Astrocyte (in vitro differentiated cells and primary cell): ENCODE measurements around the gene VWC2. TPM values are rescaled to one million over a fixed set of nuclear protein-coding genes. Genes with fewer than 3 reads are reported as not detected.
A peak's percentile ranks its signal among the peaks of the same experiment; 100 is the strongest.
"Not testable (repeated sequence)": the region's sequence is repeated elsewhere in the genome, so short reads cannot be mapped to it uniquely, and the experiment has no call there.

ENCODE experiments used
- DNase-seq: peaks from one replicate; pipeline ENCODE4 v3.0.0-alpha.2; 2010; ENCODE audit warnings: low read depth
- FAIRE-seq: peaks from 2 replicates; lab custom pipeline; 2011; peaks lifted over from hg19 to GRCh38; lab: Jason Lieb, UNC
- H2AFZ ChIP-seq: 2 replicates; pipeline ENCODE4 v1.6.0; 2012; ENCODE audit warnings: low read depth, low read length, inconsistent platforms
- H3K27ac ChIP-seq: 2 replicates; pipeline ENCODE4 v1.5.1; 2011; ENCODE audit warnings: low read depth, low read length, inconsistent platforms
- H3K27me3 ChIP-seq: 2 replicates; pipeline ENCODE4 v1.6.0; 2011; ENCODE audit warnings: low read length, inconsistent platforms; ENCODE audit not compliant: insufficient read depth
- H3K36me3 ChIP-seq: 2 replicates; pipeline ENCODE4 v1.5.1; 2011; ENCODE audit warnings: low read length, inconsistent platforms; ENCODE audit not compliant: insufficient read depth
- H3K4me1 ChIP-seq: 2 replicates; pipeline ENCODE4 v1.5.1; 2011; ENCODE audit warnings: low read length, inconsistent platforms; ENCODE audit not compliant: insufficient read depth
- H3K4me2 ChIP-seq: 2 replicates; pipeline ENCODE4 v1.6.0; 2012; ENCODE audit warnings: low read length, inconsistent platforms
- H3K4me3 ChIP-seq: 2 replicates; pipeline ENCODE4 v1.5.1; 2011; ENCODE audit warnings: low read depth, mild to moderate bottlenecking, low read length, inconsistent platforms; ENCODE audit not compliant: insufficient read depth
- H3K79me2 ChIP-seq: 2 replicates; pipeline ENCODE4 v1.6.0; 2012; ENCODE audit warnings: mild to moderate bottlenecking, low read length, inconsistent platforms; ENCODE audit not compliant: insufficient read depth
- H3K9ac ChIP-seq: 2 replicates; pipeline ENCODE4 v1.6.0; 2012; ENCODE audit warnings: mild to moderate bottlenecking, low read length, inconsistent platforms
- H3K9me3 ChIP-seq: 2 replicates; pipeline ENCODE4 v1.5.1; 2012; ENCODE audit warnings: low read depth, mild to moderate bottlenecking, low read length, inconsistent platforms; ENCODE audit not compliant: insufficient read depth
- H4K20me1 ChIP-seq: 2 replicates; pipeline ENCODE4 v1.6.0; 2012; ENCODE audit warnings: low read length, inconsistent platforms; ENCODE audit not compliant: insufficient read depth
- H3K27ac Mint-ChIP-seq: one replicate; pipeline ENCODE4 v1.8.0; 2021; ENCODE audit warnings: mild to moderate bottlenecking, mixed read lengths; ENCODE audit not compliant: unreplicated experiment
- H3K27me3 Mint-ChIP-seq: one replicate; pipeline ENCODE4 v1.8.0; 2021; ENCODE audit warnings: low read depth, mixed read lengths; ENCODE audit not compliant: unreplicated experiment
- H3K36me3 Mint-ChIP-seq: one replicate; pipeline ENCODE4 v1.8.0; 2021; ENCODE audit warnings: low read depth, mixed read lengths; ENCODE audit not compliant: unreplicated experiment
- H3K4me1 Mint-ChIP-seq: one replicate; pipeline ENCODE4 v1.8.0; 2021; ENCODE audit warnings: low read depth, mixed read lengths; ENCODE audit not compliant: unreplicated experiment
- H3K4me3 Mint-ChIP-seq: one replicate; pipeline ENCODE4 v1.8.0; 2021; ENCODE audit warnings: mild to moderate bottlenecking, moderate library complexity, mixed read lengths; ENCODE audit not compliant: unreplicated experiment
- H3K9me3 Mint-ChIP-seq: one replicate; pipeline ENCODE4 v1.8.0; 2021; ENCODE audit warnings: mild to moderate bottlenecking, mixed read lengths; ENCODE audit not compliant: unreplicated experiment
- EZH2 ChIP-seq: IDR thresholded peaks from 2 replicates; pipeline ENCODE4 v1.6.1; 2012; ENCODE audit warnings: mild to moderate bottlenecking, low read length, inconsistent platforms; ENCODE audit not compliant: insufficient read depth
- total RNA-seq: library from RNA; stranded (reverse); gene quantifications from 2 replicates; pipeline ENCODE4 v1.2.1, GENCODE V29; 2021
- TF ChIP-seq, protein P1 (sequence below): IDR thresholded peaks from 2 replicates; pipeline ENCODE4 v1.5.1; 2011; ENCODE audit warnings: low read depth, mild to moderate bottlenecking, inconsistent platforms, low read length, moderate library complexity; ENCODE audit not compliant: insufficient read depth

VWC2 gene
- total RNA-seq, 1 donor from 2014 or later: not detected

DNA sequence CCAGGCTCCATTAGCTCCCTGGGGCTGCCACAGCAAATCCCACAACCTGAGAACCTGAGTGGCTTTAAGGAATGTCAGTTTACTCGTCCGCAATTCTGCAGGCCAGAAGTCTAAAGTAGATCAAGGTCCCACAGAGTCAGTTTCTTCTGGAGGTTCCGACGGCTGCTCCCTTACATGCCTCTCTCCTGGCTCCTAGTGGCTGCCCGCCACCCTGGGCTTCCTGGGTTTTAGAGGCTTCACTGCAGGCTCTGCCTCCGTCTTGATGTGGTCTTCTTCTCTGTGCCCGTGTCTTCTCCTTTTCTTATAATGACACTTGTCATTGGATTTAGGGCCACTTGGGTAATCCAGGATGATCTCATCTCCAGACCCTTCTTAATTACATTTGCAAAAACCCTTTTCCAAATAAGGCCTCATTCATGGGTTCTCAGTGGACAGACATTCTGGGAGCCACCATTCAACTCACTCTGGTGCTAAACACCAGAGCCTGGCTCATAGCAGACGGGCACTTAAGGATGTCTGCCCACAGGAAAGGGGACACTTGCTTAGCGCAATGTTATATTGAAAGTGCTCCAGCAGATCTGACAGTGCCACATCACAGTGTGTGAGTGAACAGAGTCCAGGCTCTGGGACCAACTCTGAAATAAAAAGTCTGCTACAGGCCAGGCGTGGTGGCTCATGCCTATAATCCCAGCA lies 77.6 kb downstream of the VWC2 start:
- Histone ChIP-seq H3K4me2 (no peak overlapping the region), H3K9ac (no peak overlapping the region), H3K27me3 (no peaks in the 10 kb centered on the region), H4K20me1 (no peaks in the 10 kb centered on the region), H3K27ac (no peak overlapping the region), H2AFZ (no peak overlapping the region), H3K36me3 (no peaks in the 10 kb centered on the region), H3K9me3 (no peaks in the 10 kb centered on the region), H3K4me1 (no peaks in the 10 kb centered on the region), H3K4me3 (no peak overlapping the region), H3K79me2 (no peaks in the 10 kb centered on the region)
- no peak for TF ChIP-seq EZH2
- TF ChIP-seq, protein P1, sequence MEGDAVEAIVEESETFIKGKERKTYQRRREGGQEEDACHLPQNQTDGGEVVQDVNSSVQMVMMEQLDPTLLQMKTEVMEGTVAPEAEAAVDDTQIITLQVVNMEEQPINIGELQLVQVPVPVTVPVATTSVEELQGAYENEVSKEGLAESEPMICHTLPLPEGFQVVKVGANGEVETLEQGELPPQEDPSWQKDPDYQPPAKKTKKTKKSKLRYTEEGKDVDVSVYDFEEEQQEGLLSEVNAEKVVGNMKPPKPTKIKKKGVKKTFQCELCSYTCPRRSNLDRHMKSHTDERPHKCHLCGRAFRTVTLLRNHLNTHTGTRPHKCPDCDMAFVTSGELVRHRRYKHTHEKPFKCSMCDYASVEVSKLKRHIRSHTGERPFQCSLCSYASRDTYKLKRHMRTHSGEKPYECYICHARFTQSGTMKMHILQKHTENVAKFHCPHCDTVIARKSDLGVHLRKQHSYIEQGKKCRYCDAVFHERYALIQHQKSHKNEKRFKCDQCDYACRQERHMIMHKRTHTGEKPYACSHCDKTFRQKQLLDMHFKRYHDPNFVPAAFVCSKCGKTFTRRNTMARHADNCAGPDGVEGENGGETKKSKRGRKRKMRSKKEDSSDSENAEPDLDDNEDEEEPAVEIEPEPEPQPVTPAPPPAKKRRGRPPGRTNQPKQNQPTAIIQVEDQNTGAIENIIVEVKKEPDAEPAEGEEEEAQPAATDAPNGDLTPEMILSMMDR: no peak
- H3K4me1 Mint-ChIP-seq: no peaks in the 10 kb centered on the region
- H3K4me3 Mint-ChIP-seq: no peak overlapping the region
- peaks cover 9% of the 10 kb centered on the region for H3K27me3 Mint-ChIP-seq
- H3K9me3 Mint-ChIP-seq: no peaks in the 10 kb centered on the region
- no peak overlapping the region for H3K27ac Mint-ChIP-seq
- H3K36me3 Mint-ChIP-seq: no peaks in the 10 kb centered on the region
- FAIRE-seq: no peak
- no peak for DNase-seq

GRCh38 chr7:49851614-49851934 lies 78.1 kb downstream of the VWC2 start:
- not testable (repeated sequence) for H3K9me3 Mint-ChIP-seq, H3K9ac ChIP-seq, H3K27ac Mint-ChIP-seq, H3K4me1 Mint-ChIP-seq, FAIRE-seq, H3K4me3 ChIP-seq, H3K36me3 Mint-ChIP-seq, H2AFZ ChIP-seq, H3K4me1 ChIP-seq, DNase-seq, H3K79me2 ChIP-seq, H3K4me3 Mint-ChIP-seq, H3K27me3 ChIP-seq, H3K27ac ChIP-seq, H3K9me3 ChIP-seq, H4K20me1 ChIP-seq, H3K27me3 Mint-ChIP-seq, H3K4me2 ChIP-seq, H3K36me3 ChIP-seq

GRCh38 chr7:49852619-49853462 lies 79.4 kb downstream of the VWC2 start:
- no peaks in the 10 kb centered on the region for H3K79me2 ChIP-seq
- no peak for TF ChIP-seq EZH2
- TF ChIP-seq, protein P1: peak; percentile 68
- H3K36me3 ChIP-seq: no peaks in the 10 kb centered on the region
- H3K27ac Mint-ChIP-seq: no peak overlapping the region
- H3K4me1 Mint-ChIP-seq: no peaks in the 10 kb centered on the region
- H3K27me3 Mint-ChIP-seq: peaks cover 9% of the 10 kb centered on the region
- no peaks in the 10 kb centered on the region for H3K9me3 ChIP-seq
- H3K27me3 ChIP-seq: no peaks in the 10 kb centered on the region
- H3K4me2 ChIP-seq: no peak overlapping the region
- H3K9me3 Mint-ChIP-seq: no peaks in the 10 kb centered on the region
- no peaks in the 10 kb centered on the region for H3K36me3 Mint-ChIP-seq
- no peak overlapping the region for H3K9ac ChIP-seq
- DNase-seq: peak; percentile 7
- no peak for FAIRE-seq
- H3K4me3 Mint-ChIP-seq: no peak overlapping the region
- no peaks in the 10 kb centered on the region for H4K20me1 ChIP-seq
- H3K4me1 ChIP-seq: no peaks in the 10 kb centered on the region
- no peak overlapping the region for H2AFZ ChIP-seq
- no peak overlapping the region for H3K27ac ChIP-seq
- no peak overlapping the region for H3K4me3 ChIP-seq
